NB4 (cell line): ENCODE measurements around the gene SLFNL1.

Experiments
- DNase-seq: peaks from one replicate; pipeline ENCODE4 v3.0.0; 2010; ENCODE audit warnings: low read depth
- H3K4me3 ChIP-seq: one replicate; pipeline ENCODE4 v1.5.1; 2011; ENCODE audit warnings: mild to moderate bottlenecking, low read depth, low read length, moderate library complexity
- CTCF ChIP-seq: IDR thresholded peaks from one replicate; pipeline ENCODE4 v1.5.1; 2012; ENCODE audit warnings: low read depth, low read length
- MAX ChIP-seq: IDR thresholded peaks from 2 replicates; pipeline ENCODE4 v1.6.1; 2011; ENCODE audit warnings: low read depth, low read length
- MYC ChIP-seq: IDR thresholded peaks from 2 replicates; pipeline ENCODE4 v1.6.1; 2011; ENCODE audit warnings: low read depth, low read length
- POLR2A ChIP-seq: IDR thresholded peaks from 2 replicates; pipeline ENCODE4 v1.6.1; 2011; ENCODE audit warnings: mild to moderate bottlenecking; ENCODE audit not compliant: insufficient read length; ENCODE audit errors: extremely low read depth

SLFNL1 gene

GRCh38 chr1:41023279-41023990, 1.9 kb upstream of the SLFNL1 start:
- TF ChIP-seq CTCF, result peak; percentile 27
- no peak for TF ChIP-seq MYC
- no peak for TF ChIP-seq MAX
- no peak for TF ChIP-seq POLR2A
- H3K4me3 ChIP-seq, result no peak overlapping the region
- peak; percentile 26 for DNase-seq

- TF ChIP-seq POLR2A (no peak), CTCF (no peak), MAX (no peak), MYC (no peak)
- no peak for DNase-seq
- H3K4me3 ChIP-seq, result no peak overlapping the region
These were observed 899 bp upstream of the SLFNL1 start for GRCh38 chr1:41022424-41022823.

GRCh38 chr1:41020654-41021053, 871 bp downstream of the SLFNL1 start:
- H3K4me3 ChIP-seq, result no peak overlapping the region
- no peak for DNase-seq
- TF ChIP-seq MYC, result no peak
- TF ChIP-seq POLR2A, result no peak
- TF ChIP-seq MAX, result no peak
- no peak for TF ChIP-seq CTCF

GRCh38 chr1:41020109-41020576, 1.4 kb downstream of the SLFNL1 start:
- no peak for DNase-seq
- TF ChIP-seq MAX (no peak), CTCF (no peak), MYC (no peak)
- H3K4me3 ChIP-seq, result no peak overlapping the region

- H3K4me3 ChIP-seq, result no peak overlapping the region
- TF ChIP-seq CTCF, result no peak
- no peak for TF ChIP-seq MAX
- TF ChIP-seq MYC, result no peak
- no peak for TF ChIP-seq POLR2A
- peak; percentile 23 for DNase-seq
These were observed 2.2 kb downstream of the SLFNL1 start for GRCh38 chr1:41019353-41019745.

GRCh38 chr1:41018018-41018410, 3.5 kb downstream of the SLFNL1 start:
- H3K4me3 ChIP-seq, result no peak overlapping the region
- DNase-seq, result no peak
- no peak for TF ChIP-seq MAX
- no peak for TF ChIP-seq POLR2A
- TF ChIP-seq MYC, result no peak
- no peak for TF ChIP-seq CTCF
